Measurements from ENCODE around the gene BST1. TPM values are rescaled to one million over a fixed set of nuclear protein-coding genes. Genes with fewer than 3 reads are reported as not detected.

Gene BST1
- total and polyA plus RNA-seq, 2 experiments from 2014 or later: 0.99 to 1.8 TPM

DNA sequence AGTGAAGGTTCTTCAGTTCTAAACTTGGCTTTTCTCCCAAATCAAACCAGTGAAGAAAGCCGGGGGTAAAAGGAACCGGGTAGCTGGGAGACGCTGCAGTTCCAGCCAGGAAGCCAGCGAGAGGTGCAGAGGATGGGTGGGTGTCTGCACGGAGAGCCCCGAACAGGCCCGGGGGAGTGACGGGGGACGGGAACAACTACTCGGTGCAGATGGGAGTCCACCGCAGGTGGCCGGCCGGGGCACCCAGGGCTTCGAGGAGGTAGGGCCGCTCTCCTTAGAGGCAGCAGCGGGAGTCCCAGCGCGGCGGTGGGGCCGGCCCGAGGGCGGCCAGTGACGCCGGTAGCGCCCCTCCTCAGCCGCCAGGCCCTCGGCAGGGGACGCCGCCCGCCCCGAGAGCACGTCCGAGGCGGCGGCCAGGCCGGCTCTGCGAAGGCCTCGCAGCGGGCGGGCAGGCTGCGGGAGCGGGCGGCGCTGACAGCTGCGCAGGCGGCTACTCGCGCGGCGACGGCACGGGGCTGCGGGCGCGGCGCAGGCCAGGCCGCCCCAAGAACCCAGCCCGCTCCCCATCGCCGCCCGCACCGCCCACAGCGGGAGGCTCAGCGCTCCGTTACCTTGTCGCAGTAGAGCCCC, 48.2 kb upstream of the BST1 start:
- H3K9me3 Mint-ChIP-seq: no peaks in the 10 kb centered on the region
- Histone ChIP-seq H3K36me3 (ENCODE audit: insufficient read depth) (peaks cover 7% of the 10 kb centered on the region; the same call in 1 of the 2 replicates), H2AFZ (no peak overlapping the region), H3F3A (replicated peaks; ENCODE audit: low read depth) (no peaks in the 10 kb centered on the region), H3K4me1 (ENCODE audit: insufficient read depth) (peaks cover 18% of the 10 kb centered on the region; the same call in 1 of the 2 replicates), H3K27ac (ENCODE audit: low read depth) (peak overlapping the region; percentile 85), H3K4me3 (peak overlapping the region; percentile 66), H3K4me2 (peak overlapping the region; percentile 83), H3K9me2 (ENCODE audit: insufficient read depth) (no peaks in the 10 kb centered on the region), H4K20me1 (replicated peaks; ENCODE audit: insufficient read depth) (no peaks in the 10 kb centered on the region), H3K79me2 (replicated peaks; ENCODE audit: insufficient read depth) (peaks cover 45% of the 10 kb centered on the region), H3K27me3 (ENCODE audit: insufficient read depth) (no peaks in the 10 kb centered on the region)
- DNase-seq (ENCODE audit: low spot score) (peak; percentile 64), ATAC-seq (peak; percentile 53)
- peak overlapping the region; percentile 100 for H3K27ac Mint-ChIP-seq
- peak overlapping the region; percentile 96 for H3K4me3 Mint-ChIP-seq
- peaks cover 3% of the 10 kb centered on the region; the same call in 2 of the 3 replicates for H3K36me3 Mint-ChIP-seq (ENCODE audit: low read depth)
- TF ChIP-seq, protein P1, sequence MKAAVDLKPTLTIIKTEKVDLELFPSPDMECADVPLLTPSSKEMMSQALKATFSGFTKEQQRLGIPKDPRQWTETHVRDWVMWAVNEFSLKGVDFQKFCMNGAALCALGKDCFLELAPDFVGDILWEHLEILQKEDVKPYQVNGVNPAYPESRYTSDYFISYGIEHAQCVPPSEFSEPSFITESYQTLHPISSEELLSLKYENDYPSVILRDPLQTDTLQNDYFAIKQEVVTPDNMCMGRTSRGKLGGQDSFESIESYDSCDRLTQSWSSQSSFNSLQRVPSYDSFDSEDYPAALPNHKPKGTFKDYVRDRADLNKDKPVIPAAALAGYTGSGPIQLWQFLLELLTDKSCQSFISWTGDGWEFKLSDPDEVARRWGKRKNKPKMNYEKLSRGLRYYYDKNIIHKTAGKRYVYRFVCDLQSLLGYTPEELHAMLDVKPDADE (IDR thresholded peaks at IDR 0.05): no peak
- TF ChIP-seq ZNF331 (CRISPR knock-in tag; IDR thresholded peaks at IDR 0.05; ENCODE audit: low read depth) (no peak), CREB1 (CRISPR knock-in tag; IDR thresholded peaks at IDR 0.05; ENCODE audit: low read depth) (no peak), EZH2phosphoT487 (IDR thresholded peaks at IDR 0.05; ENCODE audit: unreplicated experiment) (no peak), EZH2 (IDR thresholded peaks at IDR 0.05; ENCODE audit: low read depth, unreplicated experiment) (no peak), JUNB (IDR thresholded peaks at IDR 0.05; ENCODE audit: unreplicated experiment) (no peak), NANOG (IDR thresholded peaks at IDR 0.05; ENCODE audit: borderline replicate concordance) (no peak), POLR2AphosphoS5 (IDR thresholded peaks at IDR 0.05; ENCODE audit: low read depth) (no peak), ZNF114 (CRISPR knock-in tag; IDR thresholded peaks at IDR 0.05) (no peak), STAT1 (IDR thresholded peaks at IDR 0.05; ENCODE audit: unreplicated experiment) (no peak)
- TF ChIP-seq, protein P2, sequence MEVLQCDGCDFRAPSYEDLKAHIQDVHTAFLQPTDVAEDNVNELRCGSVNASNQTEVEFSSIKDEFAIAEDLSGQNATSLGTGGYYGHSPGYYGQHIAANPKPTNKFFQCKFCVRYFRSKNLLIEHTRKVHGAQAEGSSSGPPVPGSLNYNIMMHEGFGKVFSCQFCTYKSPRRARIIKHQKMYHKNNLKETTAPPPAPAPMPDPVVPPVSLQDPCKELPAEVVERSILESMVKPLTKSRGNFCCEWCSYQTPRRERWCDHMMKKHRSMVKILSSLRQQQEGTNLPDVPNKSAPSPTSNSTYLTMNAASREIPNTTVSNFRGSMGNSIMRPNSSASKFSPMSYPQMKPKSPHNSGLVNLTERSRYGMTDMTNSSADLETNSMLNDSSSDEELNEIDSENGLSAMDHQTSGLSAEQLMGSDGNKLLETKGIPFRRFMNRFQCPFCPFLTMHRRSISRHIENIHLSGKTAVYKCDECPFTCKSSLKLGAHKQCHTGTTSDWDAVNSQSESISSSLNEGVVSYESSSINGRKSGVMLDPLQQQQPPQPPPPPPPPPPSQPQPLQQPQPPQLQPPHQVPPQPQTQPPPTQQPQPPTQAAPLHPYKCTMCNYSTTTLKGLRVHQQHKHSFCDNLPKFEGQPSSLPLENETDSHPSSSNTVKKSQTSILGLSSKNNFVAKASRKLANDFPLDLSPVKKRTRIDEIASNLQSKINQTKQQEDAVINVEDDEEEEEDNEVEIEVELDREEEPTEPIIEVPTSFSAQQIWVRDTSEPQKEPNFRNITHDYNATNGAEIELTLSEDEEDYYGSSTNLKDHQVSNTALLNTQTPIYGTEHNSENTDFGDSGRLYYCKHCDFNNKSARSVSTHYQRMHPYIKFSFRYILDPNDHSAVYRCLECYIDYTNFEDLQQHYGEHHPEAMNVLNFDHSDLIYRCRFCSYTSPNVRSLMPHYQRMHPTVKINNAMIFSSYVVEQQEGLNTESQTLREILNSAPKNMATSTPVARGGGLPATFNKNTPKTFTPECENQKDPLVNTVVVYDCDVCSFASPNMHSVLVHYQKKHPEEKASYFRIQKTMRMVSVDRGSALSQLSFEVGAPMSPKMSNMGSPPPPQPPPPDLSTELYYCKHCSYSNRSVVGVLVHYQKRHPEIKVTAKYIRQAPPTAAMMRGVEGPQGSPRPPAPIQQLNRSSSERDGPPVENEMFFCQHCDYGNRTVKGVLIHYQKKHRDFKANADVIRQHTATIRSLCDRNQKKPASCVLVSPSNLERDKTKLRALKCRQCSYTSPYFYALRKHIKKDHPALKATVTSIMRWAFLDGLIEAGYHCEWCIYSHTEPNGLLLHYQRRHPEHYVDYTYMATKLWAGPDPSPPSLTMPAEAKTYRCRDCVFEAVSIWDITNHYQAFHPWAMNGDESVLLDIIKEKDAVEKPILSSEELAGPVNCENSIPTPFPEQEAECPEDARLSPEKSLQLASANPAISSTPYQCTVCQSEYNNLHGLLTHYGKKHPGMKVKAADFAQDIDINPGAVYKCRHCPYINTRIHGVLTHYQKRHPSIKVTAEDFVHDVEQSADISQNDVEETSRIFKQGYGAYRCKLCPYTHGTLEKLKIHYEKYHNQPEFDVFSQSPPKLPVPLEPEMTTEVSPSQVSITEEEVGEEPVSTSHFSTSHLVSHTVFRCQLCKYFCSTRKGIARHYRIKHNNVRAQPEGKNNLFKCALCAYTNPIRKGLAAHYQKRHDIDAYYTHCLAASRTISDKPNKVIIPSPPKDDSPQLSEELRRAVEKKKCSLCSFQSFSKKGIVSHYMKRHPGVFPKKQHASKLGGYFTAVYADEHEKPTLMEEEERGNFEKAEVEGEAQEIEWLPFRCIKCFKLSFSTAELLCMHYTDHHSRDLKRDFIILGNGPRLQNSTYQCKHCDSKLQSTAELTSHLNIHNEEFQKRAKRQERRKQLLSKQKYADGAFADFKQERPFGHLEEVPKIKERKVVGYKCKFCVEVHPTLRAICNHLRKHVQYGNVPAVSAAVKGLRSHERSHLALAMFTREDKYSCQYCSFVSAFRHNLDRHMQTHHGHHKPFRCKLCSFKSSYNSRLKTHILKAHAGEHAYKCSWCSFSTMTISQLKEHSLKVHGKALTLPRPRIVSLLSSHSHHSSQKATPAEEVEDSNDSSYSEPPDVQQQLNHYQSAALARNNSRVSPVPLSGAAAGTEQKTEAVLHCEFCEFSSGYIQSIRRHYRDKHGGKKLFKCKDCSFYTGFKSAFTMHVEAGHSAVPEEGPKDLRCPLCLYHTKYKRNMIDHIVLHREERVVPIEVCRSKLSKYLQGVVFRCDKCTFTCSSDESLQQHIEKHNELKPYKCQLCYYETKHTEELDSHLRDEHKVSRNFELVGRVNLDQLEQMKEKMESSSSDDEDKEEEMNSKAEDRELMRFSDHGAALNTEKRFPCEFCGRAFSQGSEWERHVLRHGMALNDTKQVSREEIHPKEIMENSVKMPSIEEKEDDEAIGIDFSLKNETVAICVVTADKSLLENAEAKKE (CRISPR knock-in tag; IDR thresholded peaks at IDR 0.05): no peak
- TF ChIP-seq, protein P3, sequence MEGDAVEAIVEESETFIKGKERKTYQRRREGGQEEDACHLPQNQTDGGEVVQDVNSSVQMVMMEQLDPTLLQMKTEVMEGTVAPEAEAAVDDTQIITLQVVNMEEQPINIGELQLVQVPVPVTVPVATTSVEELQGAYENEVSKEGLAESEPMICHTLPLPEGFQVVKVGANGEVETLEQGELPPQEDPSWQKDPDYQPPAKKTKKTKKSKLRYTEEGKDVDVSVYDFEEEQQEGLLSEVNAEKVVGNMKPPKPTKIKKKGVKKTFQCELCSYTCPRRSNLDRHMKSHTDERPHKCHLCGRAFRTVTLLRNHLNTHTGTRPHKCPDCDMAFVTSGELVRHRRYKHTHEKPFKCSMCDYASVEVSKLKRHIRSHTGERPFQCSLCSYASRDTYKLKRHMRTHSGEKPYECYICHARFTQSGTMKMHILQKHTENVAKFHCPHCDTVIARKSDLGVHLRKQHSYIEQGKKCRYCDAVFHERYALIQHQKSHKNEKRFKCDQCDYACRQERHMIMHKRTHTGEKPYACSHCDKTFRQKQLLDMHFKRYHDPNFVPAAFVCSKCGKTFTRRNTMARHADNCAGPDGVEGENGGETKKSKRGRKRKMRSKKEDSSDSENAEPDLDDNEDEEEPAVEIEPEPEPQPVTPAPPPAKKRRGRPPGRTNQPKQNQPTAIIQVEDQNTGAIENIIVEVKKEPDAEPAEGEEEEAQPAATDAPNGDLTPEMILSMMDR (conservative IDR thresholded peaks at IDR 0.05; ENCODE audit: low read depth in 2 of 2): no peak
- TF ChIP-seq, protein P4, sequence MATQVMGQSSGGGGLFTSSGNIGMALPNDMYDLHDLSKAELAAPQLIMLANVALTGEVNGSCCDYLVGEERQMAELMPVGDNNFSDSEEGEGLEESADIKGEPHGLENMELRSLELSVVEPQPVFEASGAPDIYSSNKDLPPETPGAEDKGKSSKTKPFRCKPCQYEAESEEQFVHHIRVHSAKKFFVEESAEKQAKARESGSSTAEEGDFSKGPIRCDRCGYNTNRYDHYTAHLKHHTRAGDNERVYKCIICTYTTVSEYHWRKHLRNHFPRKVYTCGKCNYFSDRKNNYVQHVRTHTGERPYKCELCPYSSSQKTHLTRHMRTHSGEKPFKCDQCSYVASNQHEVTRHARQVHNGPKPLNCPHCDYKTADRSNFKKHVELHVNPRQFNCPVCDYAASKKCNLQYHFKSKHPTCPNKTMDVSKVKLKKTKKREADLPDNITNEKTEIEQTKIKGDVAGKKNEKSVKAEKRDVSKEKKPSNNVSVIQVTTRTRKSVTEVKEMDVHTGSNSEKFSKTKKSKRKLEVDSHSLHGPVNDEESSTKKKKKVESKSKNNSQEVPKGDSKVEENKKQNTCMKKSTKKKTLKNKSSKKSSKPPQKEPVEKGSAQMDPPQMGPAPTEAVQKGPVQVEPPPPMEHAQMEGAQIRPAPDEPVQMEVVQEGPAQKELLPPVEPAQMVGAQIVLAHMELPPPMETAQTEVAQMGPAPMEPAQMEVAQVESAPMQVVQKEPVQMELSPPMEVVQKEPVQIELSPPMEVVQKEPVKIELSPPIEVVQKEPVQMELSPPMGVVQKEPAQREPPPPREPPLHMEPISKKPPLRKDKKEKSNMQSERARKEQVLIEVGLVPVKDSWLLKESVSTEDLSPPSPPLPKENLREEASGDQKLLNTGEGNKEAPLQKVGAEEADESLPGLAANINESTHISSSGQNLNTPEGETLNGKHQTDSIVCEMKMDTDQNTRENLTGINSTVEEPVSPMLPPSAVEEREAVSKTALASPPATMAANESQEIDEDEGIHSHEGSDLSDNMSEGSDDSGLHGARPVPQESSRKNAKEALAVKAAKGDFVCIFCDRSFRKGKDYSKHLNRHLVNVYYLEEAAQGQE (IDR thresholded peaks at IDR 0.05; ENCODE audit: unreplicated experiment): no peak
- peaks cover 18% of the 10 kb centered on the region for H3K27me3 Mint-ChIP-seq (ENCODE audit: insufficient read depth, low read depth, poor library complexity)
- peaks cover 39% of the 10 kb centered on the region for H3K4me1 Mint-ChIP-seq

All from GM23338 (cell line).